GM12865 (cell line): ENCODE results near the gene LIPC.

Experiments used
- DNase-seq: peaks from one replicate; pipeline ENCODE4 v3.0.0; 2010; ENCODE audit warnings: low read depth
- H3K4me3 ChIP-seq: 2 replicates; pipeline ENCODE4 v1.5.1; 2011; ENCODE audit warnings: mild to moderate bottlenecking, low read depth, low read length, control low read depth
- TF ChIP-seq, protein P1 (sequence below): IDR thresholded peaks from 2 replicates; pipeline ENCODE4 v1.5.1; 2011; ENCODE audit warnings: low read length, control low read depth, low read depth, inconsistent platforms; ENCODE audit not compliant: insufficient read depth; ENCODE audit errors: missing control alignments

The LIPC gene

DNA sequence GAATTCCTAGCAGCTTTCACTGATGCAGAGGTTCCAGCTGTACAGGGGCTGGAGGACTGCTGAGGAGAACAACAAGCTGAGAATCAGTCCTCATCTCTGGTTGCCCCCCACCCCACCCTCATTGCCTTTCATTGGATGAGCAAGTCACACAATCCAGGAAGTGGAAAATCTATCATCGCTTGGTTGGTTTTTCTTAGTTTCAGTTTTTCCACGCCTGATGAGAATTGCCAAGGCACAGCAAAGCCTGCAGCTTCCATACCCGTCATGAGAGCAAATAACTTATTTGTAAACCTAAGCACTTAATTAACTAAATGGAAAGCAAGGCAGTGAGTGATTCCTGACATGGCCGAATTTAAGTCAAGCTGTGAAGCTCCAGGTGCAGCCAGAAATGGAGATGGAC lies 21.4 kb upstream of the LIPC start:
- TF ChIP-seq, protein P1, sequence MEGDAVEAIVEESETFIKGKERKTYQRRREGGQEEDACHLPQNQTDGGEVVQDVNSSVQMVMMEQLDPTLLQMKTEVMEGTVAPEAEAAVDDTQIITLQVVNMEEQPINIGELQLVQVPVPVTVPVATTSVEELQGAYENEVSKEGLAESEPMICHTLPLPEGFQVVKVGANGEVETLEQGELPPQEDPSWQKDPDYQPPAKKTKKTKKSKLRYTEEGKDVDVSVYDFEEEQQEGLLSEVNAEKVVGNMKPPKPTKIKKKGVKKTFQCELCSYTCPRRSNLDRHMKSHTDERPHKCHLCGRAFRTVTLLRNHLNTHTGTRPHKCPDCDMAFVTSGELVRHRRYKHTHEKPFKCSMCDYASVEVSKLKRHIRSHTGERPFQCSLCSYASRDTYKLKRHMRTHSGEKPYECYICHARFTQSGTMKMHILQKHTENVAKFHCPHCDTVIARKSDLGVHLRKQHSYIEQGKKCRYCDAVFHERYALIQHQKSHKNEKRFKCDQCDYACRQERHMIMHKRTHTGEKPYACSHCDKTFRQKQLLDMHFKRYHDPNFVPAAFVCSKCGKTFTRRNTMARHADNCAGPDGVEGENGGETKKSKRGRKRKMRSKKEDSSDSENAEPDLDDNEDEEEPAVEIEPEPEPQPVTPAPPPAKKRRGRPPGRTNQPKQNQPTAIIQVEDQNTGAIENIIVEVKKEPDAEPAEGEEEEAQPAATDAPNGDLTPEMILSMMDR: no peak
- peak; percentile 19 for DNase-seq

GRCh38 chr15:58413253-58413652 lies 18.5 kb upstream of the LIPC start:
- DNase-seq: no peak
- no peak overlapping the region for H3K4me3 ChIP-seq
- TF ChIP-seq, protein P1: no peak

More for the DNA sequence above, 21.4 kb upstream of the LIPC start:
- no peak overlapping the region for H3K4me3 ChIP-seq

DNA sequence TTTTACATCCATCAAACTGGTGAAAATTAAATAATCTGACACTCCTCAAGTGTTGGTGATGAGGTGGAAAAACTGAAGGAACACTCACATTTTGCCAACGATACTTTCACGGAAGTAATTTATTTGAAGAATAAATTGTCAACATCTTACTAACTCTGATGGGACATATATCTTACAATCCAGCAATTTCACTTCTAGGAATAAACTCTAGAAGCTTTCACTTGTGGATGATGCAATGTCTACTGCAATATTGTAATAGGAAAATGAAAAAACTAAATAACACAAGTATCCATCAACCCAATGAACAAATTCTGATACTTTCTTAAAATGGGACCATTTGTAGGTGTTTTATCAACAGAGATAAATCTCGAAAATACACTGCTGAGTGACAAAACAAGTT lies 16.2 kb upstream of the LIPC start:
- DNase-seq: no peak
- TF ChIP-seq, protein P1: no peak

DNA sequence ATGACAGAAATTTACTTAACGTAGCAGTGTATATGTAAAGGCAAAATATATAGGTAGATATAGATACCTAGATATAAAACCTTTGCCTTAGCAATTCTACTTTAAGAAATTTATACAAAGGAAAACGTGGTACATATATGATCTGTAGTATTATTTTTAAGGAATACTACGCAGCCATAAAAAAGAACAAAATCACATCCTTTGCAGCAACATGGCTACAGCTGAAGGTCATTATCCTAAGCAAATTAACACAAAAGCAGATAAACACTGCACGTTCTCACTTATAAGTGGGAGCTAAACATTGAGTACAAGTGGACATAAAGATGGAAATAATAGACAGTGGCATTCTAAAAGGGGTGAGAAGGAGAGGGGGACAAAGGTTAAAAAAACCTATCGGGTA lies 14.8 kb upstream of the LIPC start:
- DNase-seq: no peak
- no peak overlapping the region for H3K4me3 ChIP-seq
- TF ChIP-seq, protein P1: no peak

More for the DNA sequence above, 16.2 kb upstream of the LIPC start:
- no peak overlapping the region for H3K4me3 ChIP-seq

- H3K4me3 ChIP-seq: no peak overlapping the region
- TF ChIP-seq, protein P1: no peak
- no peak for DNase-seq
Measured at GRCh38 chr15:58418135-58418534, 13.7 kb upstream of the LIPC start.

GRCh38 chr15:58419803-58420524 lies 11.8 kb upstream of the LIPC start:
- TF ChIP-seq, protein P1: no peak
- peak; percentile 11 for DNase-seq
- no peak overlapping the region for H3K4me3 ChIP-seq

DNA sequence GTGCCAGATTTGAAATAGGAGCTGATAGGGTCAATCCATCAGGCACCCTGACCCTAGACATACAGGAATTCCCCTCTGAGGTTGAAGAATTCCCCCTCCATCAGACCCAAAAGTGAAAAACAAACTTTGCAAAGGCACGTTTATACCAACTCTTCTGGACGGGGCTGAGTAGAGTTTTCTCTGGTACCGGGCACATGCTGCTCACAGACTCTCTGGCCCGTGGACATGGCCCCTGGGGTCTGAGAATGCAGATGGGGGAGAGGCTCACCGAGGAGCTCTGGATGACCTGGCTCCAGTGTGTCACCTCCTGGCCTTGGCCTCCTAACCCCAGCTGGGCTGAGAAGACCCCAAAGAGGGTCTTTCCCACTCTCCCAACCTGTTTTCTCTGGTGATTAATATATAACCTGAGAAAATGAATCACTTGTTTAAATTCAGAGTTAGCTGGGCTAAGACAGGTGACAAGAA lies 11.2 kb upstream of the LIPC start:
- peak; percentile 65 for DNase-seq
- TF ChIP-seq, protein P1: no peak
- H3K4me3 ChIP-seq: peak overlapping the region; percentile 16; the same call in 1 of the 2 replicates
